ENCODE results near the gene MICAL2.

GRCh38 chr11:12142176-12142575, 31.8 kb downstream of the MICAL2 start:
- TF ChIP-seq CTCF (IDR thresholded peaks at IDR 0.05): no peak
- no peak for TF ChIP-seq POLR2A (IDR thresholded peaks at IDR 0.05)
